ENCODE results near the gene CDH13.
A peak's percentile ranks its signal among the peaks of the same experiment; 100 is the strongest.

CDH13 gene

GRCh38 chr16:82960918-82961317 lies 334.1 kb downstream of the CDH13 start:
- no peak for DNase-seq

- DNase-seq: no peak
Observed at GRCh38 chr16:82963653-82964052, 336.9 kb downstream of the CDH13 start.

GRCh38 chr16:82965808-82966207 lies 339.0 kb downstream of the CDH13 start:
- DNase-seq: no peak

- DNase-seq: no peak
Observed at GRCh38 chr16:82967424-82967823, 340.7 kb downstream of the CDH13 start.

GRCh38 chr16:82971126-82971525 lies 344.4 kb downstream of the CDH13 start:
- DNase-seq: no peak

GRCh38 chr16:82972331-82972919 lies 345.7 kb downstream of the CDH13 start:
- no peak for DNase-seq

GRCh38 chr16:82979406-82980111 lies 352.8 kb downstream of the CDH13 start:
- DNase-seq: no peak

- no peak for DNase-seq
Observed at GRCh38 chr16:82980810-82981209, 354.0 kb downstream of the CDH13 start.

- no peak for DNase-seq
Observed at GRCh38 chr16:82987767-82988166, 361.0 kb downstream of the CDH13 start.

- DNase-seq: no peak
Observed at GRCh38 chr16:82990155-82990554, 363.4 kb downstream of the CDH13 start.

- no peak for DNase-seq
Observed at GRCh38 chr16:82991410-82991809, 364.6 kb downstream of the CDH13 start.

GRCh38 chr16:82991966-82992675 lies 365.4 kb downstream of the CDH13 start:
- DNase-seq: no peak

GRCh38 chr16:82992786-82993185 lies 366.0 kb downstream of the CDH13 start:
- DNase-seq: no peak

- DNase-seq: no peak
Observed at GRCh38 chr16:82993415-82993814, 366.6 kb downstream of the CDH13 start.

GRCh38 chr16:82993926-82994325 lies 367.2 kb downstream of the CDH13 start:
- no peak for DNase-seq

GRCh38 chr16:82995286-82995923 lies 368.6 kb downstream of the CDH13 start:
- no peak for DNase-seq

- DNase-seq: peak; percentile 51
Observed at GRCh38 chr16:82995924-82996441, 369.2 kb downstream of the CDH13 start.

GRCh38 chr16:82996814-82997213 lies 370.0 kb downstream of the CDH13 start:
- no peak for DNase-seq

- no peak for DNase-seq
Observed at GRCh38 chr16:82999711-83000110, 372.9 kb downstream of the CDH13 start.

GRCh38 chr16:83002351-83003334 lies 375.9 kb downstream of the CDH13 start:
- no peak for DNase-seq

- no peak for DNase-seq
Observed at GRCh38 chr16:83004868-83005652, 378.3 kb downstream of the CDH13 start.
